GM19043 (cell line): Measurements from ENCODE around the gene GLI1.
"Not testable (repeated sequence)": the region's sequence is repeated elsewhere in the genome, so short reads cannot be mapped to it uniquely, and the experiment has no call there.

ENCODE experiments used
- ATAC-seq: cut with Tn5 transposase; IDR thresholded peaks from one replicate; pipeline ENCODE4 v1.9.1; 2021; ENCODE audit warnings: low read depth; ENCODE audit not compliant: unreplicated experiment

The GLI1 gene

DNA sequence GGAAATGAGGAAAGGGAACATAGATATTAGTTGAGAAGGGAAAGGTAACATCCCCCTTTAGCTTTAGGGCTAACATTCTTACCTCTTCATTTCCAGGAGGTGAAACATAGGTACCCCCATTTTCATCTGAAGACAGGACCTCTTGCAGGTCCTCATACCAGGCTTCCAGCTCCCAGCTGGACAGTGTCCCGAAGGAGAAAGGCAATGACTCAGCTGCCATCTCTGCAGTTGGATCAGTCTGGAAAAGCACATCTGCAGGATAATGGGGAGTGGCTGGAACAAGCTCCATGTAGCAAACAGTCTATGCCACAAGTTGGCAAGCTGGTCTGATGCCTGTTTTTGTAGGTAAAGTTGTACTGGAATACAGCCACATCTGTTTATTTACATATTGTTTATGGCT, 57.6 kb downstream of the GLI1 start:
- ATAC-seq, result no peak

DNA sequence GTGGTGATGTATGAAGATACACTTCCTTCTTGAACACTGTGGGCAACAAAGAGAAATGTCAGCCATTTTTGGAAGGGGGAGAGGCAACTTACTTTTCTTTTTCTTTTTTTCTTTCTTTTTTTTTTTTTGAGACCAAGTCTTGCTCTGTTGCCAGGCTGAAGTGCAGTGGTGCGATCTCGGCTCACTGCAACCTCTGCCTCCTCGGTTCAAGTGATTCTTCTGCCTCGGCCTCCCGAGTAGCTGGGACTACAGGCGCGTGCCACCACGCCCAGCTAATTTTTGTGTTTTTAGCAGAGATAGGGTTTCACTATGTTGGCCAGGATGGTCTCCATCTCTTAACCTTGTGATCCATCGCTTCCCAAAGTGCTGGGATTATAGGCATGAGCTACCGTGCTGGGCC, 58.1 kb downstream of the GLI1 start:
- ATAC-seq, result not testable (repeated sequence)

DNA sequence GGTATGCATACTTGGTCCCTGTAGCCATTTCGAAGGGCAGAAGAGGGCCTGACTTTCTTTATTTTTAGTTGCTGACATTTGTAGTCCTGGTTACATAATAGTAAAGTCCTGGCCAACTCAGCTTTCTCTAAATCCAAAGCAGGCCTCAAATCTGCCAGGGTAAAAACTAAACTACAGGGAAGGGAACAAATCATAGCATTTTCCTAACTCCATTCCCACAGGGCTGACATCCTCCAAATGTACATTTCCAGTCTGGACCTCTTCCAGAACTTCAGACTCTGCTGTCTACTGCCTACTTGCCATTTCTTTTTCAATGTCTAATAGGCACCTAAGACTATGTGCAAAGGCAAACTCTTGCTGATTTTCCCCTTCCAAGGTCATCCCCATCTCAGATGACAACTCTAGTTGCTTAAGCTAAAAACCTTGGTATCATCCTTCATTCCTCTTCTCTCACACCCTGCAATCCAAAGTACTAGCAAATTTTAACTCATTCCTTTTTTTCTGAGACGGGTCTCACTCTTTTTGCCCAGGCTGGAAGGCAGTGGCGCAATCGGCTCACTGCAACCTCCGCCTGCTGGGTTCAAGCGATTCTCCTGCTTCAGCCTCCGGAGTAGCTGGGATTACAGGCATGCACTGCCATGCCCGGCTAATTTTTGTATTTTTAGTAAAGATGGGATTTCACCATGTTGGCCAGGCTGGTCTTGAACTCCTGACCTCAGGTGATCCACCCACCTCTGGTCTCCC, 58.8 kb downstream of the GLI1 start:
- no peak for ATAC-seq

DNA sequence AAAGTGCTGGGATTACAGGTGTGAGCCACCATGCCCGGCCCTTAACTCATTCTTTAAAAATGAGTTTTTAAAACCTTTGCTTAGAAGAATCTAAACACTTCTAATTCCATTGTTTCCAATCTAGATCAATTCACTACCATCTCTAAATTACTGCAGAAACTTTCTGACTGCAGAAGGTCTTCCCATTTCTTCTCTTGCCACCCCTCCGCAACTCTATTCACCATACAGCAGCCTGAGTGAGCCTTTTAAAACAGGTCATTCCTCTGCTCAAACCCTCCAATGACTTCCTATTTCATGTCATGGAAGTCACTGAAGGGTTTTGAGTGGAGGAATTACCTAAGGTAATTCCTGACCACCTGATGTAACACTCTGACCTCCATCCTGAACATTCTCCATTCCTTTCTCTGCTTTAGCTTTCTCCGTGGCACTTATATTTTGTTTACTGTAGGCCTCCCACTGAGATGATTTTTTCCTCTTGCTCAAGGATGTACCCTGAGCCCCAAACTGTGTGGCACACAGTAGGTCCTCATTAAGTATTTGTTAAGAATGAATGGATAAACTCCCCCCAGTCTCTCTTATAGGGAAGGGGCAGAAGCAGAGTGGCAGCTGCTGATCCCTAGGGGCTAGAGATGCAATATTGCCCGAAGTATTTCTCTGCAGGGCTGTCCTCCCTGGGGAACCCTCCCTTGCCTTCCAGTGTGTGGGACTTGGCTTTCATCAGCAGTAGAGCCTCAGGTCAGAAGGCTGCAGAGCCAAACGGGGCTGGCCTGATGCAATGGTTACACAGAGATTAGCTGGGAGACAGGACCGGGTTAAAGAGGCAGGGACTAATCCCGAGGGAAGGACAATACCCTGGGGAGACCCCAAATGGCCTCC, 59.6 kb downstream of the GLI1 start:
- ATAC-seq, result no peak

DNA sequence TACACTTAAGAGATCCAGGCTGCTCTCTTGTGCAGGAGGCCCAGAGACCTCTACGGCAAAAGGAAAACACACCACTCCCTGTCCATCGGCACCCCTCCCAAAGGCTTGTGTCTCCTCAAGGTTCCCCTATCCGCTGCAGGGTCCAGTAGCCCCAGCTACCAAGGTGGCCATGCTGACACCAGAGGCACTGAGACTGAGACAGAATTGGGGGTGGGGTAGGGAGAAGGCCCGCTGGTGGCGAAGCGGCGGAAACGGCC, 60.1 kb downstream of the GLI1 start:
- ATAC-seq, result peak; percentile 2

DNA sequence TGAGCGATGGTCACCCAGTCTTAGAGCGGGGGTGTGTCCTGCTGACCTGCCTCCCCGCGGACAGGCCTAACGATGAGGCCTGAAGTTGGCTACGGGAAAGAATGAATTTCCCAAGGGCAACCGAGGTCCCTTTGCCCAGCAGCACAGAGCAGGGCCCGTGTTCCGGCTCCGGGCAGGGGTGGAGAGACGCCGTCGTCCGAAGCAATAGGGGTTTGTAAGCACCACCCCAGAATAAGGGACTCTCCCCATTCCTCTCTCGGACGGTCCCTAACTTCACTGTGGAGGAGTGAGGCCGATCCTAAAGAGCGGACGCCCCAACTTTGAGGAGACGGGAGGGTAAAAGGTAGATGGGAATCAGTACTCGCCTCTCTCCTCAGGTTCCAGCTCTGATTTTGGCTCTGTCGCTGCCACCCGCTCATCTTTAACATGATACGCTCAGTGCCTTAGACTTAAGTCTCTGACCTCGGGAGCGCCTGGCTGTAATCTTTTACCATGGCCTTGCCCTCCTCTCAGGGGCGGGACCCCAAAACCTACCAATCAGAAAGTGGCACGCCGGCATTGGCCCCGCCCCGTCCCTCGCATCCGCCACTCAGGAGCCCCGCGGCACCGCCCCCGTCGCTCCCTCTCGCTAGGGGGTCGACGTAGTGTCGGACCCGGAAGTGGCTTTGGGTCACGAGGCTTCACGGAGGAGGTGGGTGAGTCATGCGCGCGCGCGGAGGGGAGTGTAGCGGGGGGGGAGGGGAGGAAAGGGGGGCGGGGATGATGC, 60.7 kb downstream of the GLI1 start, which contains the start of gene DDIT3:
TSS of gene DDIT3 (minus strand) at position 462 of the 766 bp plus-strand sequence. CDS start 3,108 bp downstream, outside the sequence.
- ATAC-seq, result peak; percentile 68

DNA sequence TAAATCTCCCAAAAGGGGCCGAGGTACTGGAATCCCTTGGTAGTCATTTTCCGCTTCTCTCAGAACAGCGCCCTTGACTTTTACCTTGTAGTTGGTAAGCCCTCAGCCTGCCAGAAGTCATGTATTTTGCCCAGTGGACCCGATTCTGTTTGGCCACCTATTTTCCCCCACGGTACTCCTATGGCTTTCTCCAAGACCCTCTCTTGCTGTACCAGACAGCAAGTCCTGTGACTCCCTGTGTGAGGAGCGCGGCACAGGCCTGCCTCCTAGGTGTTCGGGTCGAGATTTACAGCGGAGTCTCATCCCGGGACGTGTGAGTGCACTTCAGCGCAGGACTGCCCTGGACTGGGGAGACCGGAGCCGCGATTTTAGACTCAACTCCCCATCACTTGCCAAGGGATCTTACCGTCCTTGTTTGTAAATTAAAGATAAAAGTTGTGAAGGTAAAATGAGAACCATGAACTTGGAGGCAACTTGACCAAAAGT, 62.0 kb downstream of the GLI1 start:
- no peak for ATAC-seq
